Subcutaneous adipose tissue (tissue), 4 donors: ENCODE results near the gene FAM234A. TPM values are rescaled to one million over a fixed set of nuclear protein-coding genes. Genes with fewer than 3 reads are reported as not detected.

Source experiments
- total RNA-seq, 4 donors: library from RNA; depleted of rRNA; stranded (reverse); fragments of >200 nt; gene quantifications; one replicate each; pipeline ENCODE4 v1.1.0, GENCODE V29; 2016
- TF ChIP-seq, protein P1 (sequence below): fragments of 450-650 bp; IDR thresholded peaks from one replicate; pipeline ENCODE4 v1.5.1; 2016; ENCODE audit warnings: low read depth, mild to moderate bottlenecking, control low read depth, antibody characterized with exemption, moderate library complexity

Gene FAM234A
- total RNA-seq, 4 donors from 2014 or later, result 43.4 to 117 (median 50.2) TPM

DNA sequence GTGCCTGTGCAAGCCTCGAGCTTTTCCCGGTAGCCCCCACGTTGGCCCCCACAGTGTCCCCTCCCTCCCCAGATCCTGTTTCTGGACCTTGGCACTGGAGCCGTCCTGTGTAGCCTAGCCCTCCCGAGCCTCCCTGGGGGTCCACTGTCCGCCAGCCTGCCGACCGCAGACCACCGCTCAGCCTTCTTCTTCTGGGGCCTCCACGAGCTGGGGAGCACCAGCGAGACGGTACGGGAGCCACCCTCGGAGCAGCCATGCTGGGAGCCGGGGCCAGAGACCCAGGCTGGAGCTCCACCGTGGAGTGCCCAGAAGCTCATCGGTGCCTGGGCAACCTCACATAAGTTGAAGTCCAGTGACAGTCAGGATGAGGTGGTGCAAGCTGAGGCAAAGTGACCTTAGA, 29.3 kb downstream of the FAM234A start:
- TF ChIP-seq, protein P1, sequence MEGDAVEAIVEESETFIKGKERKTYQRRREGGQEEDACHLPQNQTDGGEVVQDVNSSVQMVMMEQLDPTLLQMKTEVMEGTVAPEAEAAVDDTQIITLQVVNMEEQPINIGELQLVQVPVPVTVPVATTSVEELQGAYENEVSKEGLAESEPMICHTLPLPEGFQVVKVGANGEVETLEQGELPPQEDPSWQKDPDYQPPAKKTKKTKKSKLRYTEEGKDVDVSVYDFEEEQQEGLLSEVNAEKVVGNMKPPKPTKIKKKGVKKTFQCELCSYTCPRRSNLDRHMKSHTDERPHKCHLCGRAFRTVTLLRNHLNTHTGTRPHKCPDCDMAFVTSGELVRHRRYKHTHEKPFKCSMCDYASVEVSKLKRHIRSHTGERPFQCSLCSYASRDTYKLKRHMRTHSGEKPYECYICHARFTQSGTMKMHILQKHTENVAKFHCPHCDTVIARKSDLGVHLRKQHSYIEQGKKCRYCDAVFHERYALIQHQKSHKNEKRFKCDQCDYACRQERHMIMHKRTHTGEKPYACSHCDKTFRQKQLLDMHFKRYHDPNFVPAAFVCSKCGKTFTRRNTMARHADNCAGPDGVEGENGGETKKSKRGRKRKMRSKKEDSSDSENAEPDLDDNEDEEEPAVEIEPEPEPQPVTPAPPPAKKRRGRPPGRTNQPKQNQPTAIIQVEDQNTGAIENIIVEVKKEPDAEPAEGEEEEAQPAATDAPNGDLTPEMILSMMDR, result no peak

GRCh38 chr16:264440-264951, 29.9 kb downstream of the FAM234A start:
- TF ChIP-seq, protein P1, result no peak

DNA sequence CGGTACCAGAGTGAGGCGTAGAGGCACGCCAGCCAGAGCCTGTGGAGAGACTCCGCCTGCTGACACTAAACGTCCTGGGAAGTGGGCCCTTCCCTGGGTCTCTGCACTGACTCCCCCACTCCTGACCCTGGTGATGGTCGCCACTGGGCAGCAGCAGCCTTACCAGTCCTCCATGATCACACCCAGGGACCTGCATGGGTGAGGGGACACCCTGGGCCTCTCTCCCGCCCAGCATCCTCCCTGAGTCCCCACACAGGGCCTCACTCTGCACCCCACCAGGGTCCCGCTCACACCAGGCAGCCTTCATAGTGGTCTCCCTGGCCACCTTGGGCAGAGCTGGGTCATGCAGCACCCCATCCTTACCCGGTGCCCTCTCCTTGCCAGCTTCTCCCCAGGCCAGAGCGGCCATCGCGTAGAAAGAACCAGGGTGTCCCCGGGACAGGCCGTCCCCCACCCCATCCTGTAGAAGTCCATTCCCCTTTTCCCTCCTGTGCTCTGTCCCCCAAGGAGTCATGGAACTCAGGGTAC, 30.4 kb downstream of the FAM234A start:
- TF ChIP-seq, protein P1, result no peak

- TF ChIP-seq, protein P1, result no peak
These were observed 31.1 kb downstream of the FAM234A start for GRCh38 chr16:265711-266110.

GRCh38 chr16:266258-267164, 31.9 kb downstream of the FAM234A start:
- TF ChIP-seq, protein P1, result no peak

DNA sequence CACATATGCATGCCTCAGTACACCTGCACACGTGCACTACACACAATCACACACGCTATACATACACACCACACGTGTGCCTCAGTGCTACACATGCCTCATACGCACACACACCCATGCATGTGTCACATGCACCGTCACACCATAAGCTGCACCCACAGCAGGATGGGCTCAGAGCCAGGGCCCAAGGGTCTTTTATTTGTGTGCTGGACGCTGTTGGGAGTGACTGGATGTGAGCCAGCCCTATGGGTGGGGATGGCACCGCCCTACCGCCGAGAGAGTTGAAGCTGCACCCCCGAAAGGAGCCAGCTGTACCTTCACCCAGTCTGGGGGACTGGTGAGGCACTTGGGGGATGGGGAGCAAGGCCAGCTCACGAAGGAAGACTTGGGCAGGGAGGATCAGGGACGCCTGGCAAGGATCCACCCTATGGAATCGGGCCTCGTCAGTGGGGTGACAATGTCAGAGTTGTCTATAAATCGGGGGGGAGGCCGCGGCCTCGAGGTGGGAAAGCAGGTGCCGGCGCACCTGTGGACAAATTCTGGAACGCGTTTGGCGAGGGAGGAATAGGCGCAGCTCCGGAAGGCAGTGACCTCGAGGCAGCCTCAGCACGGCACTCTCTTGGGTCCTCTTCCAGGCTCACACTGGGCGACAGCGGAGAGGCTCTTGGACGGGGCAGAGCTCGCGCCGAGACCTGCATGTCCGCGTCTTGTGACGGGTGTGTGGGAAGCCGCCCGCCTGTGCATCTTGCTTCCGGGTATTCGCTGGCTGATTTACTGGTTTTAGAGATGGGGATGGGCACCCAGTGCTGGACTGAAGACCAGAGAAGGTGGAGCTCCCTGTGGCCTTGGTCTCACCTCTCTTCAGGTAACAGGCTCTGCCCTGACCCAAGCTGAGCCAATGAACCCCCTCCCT, 33.8 kb downstream of the FAM234A start:
- TF ChIP-seq, protein P1, result no peak
